GM12874 (cell line): ENCODE results near the gene UBE2U.

Source experiments
- CTCF ChIP-seq: IDR thresholded peaks from 2 replicates; pipeline ENCODE4 v1.5.1; 2011; ENCODE audit warnings: low read depth, mild to moderate bottlenecking, control low read depth, low read length, moderate library complexity; ENCODE audit not compliant: insufficient read depth

UBE2U gene

GRCh38 chr1:64263856-64264255 lies 60.4 kb downstream of the UBE2U start:
- TF ChIP-seq CTCF, result no peak

GRCh38 chr1:64265141-64265540 lies 61.7 kb downstream of the UBE2U start:
- TF ChIP-seq CTCF, result no peak

- TF ChIP-seq CTCF, result no peak
These were observed 63.6 kb downstream of the UBE2U start for GRCh38 chr1:64266991-64267390.

GRCh38 chr1:64268653-64269557 lies 65.5 kb downstream of the UBE2U start:
- peak; percentile 55 for TF ChIP-seq CTCF

- TF ChIP-seq CTCF, result no peak
These were observed 66.1 kb downstream of the UBE2U start for GRCh38 chr1:64269558-64269884.

GRCh38 chr1:64280001-64280400 lies 76.6 kb downstream of the UBE2U start:
- TF ChIP-seq CTCF, result no peak

- TF ChIP-seq CTCF, result no peak
These were observed 78.9 kb downstream of the UBE2U start for GRCh38 chr1:64282351-64282750.

- no peak for TF ChIP-seq CTCF
These were observed 83.6 kb downstream of the UBE2U start for GRCh38 chr1:64287071-64287470.
